ENCODE data around the gene CCNO.

DNA sequence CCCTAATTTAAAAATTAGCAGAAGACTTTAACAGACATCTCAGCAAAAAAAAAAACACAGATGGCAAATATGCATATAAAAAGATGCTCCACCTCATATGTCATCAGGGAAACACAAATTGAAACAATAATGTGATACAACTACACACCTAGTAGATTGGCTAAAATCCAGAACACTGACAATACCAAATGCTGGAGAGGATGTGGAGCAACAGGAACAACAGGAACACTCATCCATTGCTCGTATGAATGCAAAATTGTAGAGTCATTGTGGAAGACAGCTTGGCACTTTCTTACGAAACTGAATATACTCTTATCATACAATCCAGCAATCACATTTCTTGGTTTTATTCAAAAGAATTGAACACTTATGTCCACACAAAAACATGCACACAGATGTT lies 28.4 kb downstream of the CCNO start:
- TF ChIP-seq CTCF (IDR thresholded peaks at IDR 0.05) (no peak), POLR2AphosphoS5 (IDR thresholded peaks at IDR 0.05) (no peak), POLR2A (IDR thresholded peaks at IDR 0.05) (no peak)

All from sigmoid colon (tissue), 4 donors.